ENCODE measurements around the gene HEXIM2.
"Not testable (repeated sequence)": the region's sequence is repeated elsewhere in the genome, so short reads cannot be mapped to it uniquely, and the experiment has no call there.

The HEXIM2 gene

DNA sequence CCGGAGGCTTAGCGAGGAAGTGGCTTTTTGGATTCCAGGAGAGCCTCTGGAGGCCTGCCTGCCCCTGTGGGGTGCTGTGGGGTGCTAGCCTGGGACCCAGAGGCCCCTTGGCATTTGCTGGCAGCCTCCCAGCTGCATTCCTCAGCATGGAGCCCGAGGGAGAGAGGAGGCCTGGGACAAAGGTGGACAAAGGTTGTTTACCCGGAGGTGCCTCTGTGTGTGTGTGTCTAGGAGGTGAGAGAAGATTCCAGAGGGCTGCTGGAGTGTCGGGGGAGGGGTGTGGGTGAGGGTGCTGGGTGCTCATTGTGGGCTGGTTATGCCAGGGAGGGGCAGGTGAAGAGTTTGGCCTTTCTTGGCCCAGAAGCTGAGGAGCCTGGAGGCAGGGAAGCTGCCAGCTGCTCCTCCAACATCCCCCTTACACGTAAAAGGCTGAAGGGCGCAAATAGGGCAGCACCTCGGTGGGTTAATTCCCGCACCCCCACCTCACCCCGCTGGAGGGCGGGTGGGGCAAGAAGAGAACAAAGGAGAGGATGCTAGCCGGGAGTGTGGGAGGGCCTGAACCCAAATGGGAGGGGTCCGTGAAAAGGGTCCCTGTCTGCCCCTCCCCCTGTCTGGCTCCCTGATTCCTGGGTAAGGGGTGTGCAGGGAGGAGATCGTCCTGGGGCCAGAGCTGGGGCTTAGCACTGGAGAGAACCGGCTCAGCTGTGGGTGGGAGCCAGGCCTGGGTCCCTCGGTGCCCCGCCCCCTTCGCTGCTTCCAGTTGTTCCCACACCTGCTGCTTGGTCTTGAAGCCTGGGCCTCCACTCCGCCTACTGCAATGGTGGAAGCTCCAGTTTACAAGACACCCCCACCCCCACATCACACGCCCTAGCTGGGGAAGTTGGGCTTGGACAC, 9.9 kb downstream of the HEXIM2 start:
- no peak for DNase-seq

DNA sequence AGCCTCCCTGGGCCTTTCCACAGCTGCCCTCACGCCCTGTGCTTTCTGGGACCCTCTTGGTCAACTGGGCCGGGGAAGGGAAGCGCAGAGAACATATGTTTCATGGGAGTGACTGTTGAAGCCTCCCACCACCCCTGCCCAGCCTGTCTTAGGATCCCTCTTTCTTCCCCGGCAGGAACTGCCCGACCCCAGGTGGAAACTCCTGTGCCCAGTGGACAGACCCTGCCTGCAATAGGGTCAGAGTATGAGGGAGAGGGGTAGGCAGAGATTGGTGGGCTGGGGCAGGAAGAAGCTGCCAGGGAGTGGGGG, 10.5 kb downstream of the HEXIM2 start:
- DNase-seq, result no peak

- DNase-seq, result peak; percentile 87
Measured at GRCh38 chr17:45172541-45173286, 11.0 kb downstream of the HEXIM2 start.

GRCh38 chr17:45175759-45176115, 14.1 kb downstream of the HEXIM2 start:
- no peak for DNase-seq

DNA sequence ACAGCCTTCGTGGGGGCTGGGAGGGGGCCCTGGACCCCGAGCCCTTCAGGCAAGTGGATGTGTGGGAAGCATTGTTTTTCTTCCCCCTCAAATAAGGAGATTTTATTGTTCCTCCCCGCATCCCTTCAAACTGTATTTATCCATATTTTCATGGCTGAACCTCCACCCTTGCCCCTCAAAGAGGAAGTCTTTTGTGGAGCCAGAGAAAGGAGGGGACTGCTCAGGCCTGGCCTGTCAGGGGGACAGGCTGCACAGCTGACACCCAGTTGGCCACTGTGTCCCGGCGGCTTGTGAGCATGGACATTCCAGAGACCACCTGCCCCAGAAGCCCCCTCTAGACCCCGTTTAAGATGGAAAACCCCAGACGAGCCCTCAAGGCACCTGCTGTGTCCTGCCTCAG, 15.9 kb downstream of the HEXIM2 start:
- DNase-seq, result no peak

DNA sequence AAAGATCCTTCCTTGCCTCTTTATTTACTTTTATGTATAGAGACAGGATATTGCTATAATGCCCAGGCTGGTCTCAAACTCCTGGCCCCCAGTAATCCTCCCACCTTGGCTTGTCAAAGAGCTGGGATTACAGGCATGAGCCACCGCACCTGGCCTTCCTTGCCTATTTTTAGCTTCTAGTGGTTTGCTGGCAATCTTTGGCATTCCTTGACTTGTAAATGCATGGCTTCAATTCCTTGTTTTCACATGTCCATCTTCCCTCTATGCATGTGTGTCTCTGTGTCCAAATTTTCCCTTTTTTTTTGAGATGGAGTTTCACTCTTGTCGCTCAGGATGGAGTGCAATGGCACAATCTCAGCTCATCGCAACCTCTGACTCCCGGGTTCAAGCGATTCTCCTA, 22.5 kb downstream of the HEXIM2 start:
- DNase-seq, result no peak

DNA sequence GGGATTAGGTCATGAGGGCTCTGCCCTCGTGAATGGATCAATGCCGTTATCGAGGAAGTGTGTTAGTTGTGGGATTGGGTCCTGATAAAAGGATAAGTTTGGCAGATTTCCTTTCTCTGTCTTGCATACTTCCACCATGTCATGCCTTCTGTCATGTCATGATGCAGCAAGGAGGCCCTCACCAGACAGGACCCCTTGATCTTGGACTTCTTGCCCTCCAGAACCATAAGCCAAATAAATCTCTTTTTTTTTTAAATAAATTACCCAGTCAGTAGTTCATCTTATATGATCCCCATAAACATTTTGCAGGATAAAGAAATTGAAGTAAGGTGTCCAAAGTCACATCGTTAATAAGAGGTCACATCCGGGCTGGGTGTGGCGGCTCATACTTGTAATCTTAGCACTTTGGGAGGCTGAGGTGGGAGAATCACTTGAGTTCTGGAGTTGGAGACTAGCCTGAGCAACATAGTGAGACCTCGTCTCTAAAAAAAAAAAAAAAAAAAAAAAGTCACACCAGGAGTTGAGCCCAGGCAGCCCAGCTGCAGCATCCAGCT, 25.2 kb downstream of the HEXIM2 start:
- DNase-seq, result no peak

GRCh38 chr17:45189009-45189408, 27.3 kb downstream of the HEXIM2 start:
- DNase-seq, result no peak

- no peak for DNase-seq
Measured at GRCh38 chr17:45190503-45191255, 29.0 kb downstream of the HEXIM2 start.

GRCh38 chr17:45195424-45195823, 33.7 kb downstream of the HEXIM2 start:
- no peak for DNase-seq

DNA sequence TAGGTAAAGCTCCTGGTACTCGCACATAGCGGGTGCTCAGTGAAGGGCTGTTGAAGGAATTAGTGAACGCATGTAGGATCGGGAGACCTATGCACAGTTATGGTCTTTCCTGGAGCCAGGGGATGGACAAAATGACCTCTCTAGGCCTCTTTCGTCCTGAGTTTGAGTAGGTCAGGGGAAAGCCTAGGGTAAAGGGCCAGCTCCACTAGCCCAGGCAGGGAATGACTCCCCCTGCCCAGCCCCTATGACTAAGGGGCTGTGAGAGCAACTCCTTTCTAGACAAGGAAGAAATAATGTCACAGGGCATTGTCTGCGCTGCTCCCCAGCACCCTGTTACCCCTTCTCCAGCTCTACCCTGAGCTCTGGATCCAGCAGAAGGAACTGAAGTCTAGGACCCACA, 35.4 kb downstream of the HEXIM2 start:
- no peak for DNase-seq

GRCh38 chr17:45197555-45198334, 36.1 kb downstream of the HEXIM2 start:
- peak; percentile 84 for DNase-seq

- peak; percentile 17 for DNase-seq
Measured at GRCh38 chr17:45200701-45201100, 39.0 kb downstream of the HEXIM2 start.

DNA sequence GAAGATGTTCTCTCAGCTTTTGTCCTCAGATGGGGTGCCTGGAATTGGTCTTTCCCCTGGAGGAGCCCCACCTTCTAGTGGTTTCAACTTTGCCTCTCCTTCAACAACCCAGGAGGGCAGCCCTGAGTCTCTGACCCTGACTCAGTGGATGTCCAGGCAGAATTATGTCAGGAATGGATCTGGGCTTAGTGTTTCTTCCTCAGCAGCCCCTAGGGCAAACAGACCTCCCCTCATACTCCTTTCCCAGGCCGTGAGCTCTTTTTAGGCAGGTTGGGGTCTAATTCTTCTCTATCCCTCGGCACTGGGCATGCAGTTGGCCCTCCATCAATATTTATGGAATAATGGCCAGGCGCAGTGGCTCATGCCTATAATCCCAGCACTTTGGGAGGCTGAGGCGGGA, 39.8 kb downstream of the HEXIM2 start:
- DNase-seq, result no peak

- not testable (repeated sequence) for DNase-seq
Measured at GRCh38 chr17:45201880-45202279, 40.2 kb downstream of the HEXIM2 start.

GRCh38 chr17:45218895-45219661, 57.4 kb downstream of the HEXIM2 start:
- DNase-seq, result peak; percentile 80

Data from NCI-H69 (cell line).